BJ (cell line): ENCODE results near the gene ASB16. TPM values are rescaled to one million over a fixed set of nuclear protein-coding genes. Genes with fewer than 3 reads are reported as not detected.

ENCODE experiments used
- CTCF ChIA-PET: fragments of 350-600 bp; formaldehyde crosslinking; extraction: SDS; loops from one replicate; lab custom pipeline; 2021; ENCODE audit warnings: antibody characterized with exemption, inconsistent platforms; lab: Yijun Ruan, JAX
- POLR2A ChIA-PET: fragments of 300-600 bp; sonication (Branson Sonifier 250); formaldehyde crosslinking; extraction: SDS; loops from one replicate; lab custom pipeline; 2021; ENCODE audit warnings: antibody characterized with exemption; lab: Charles Lee
- DNase-seq: peaks from one replicate; pipeline ENCODE4 v3.0.0-alpha.2; 2011; ENCODE audit warnings: low read depth
- H3K27me3 ChIP-seq: 2 replicates; pipeline ENCODE4 v1.6.0; 2011; ENCODE audit warnings: low read length; ENCODE audit not compliant: control insufficient read depth, insufficient read depth
- H3K36me3 ChIP-seq: 2 replicates; pipeline ENCODE4 v1.5.1; 2011; ENCODE audit warnings: low read length; ENCODE audit not compliant: control insufficient read depth, insufficient read depth
- H3K4me3 ChIP-seq: 2 replicates; pipeline ENCODE4 v1.5.1; 2011; ENCODE audit warnings: low read depth, mild to moderate bottlenecking, control low read depth, low read length
- CTCF ChIP-seq: IDR thresholded peaks from 2 replicates; pipeline ENCODE4 v1.5.1; 2011; ENCODE audit warnings: low read depth, mild to moderate bottlenecking, control low read depth, inconsistent platforms, low read length, moderate library complexity; ENCODE audit not compliant: insufficient read depth
- polyA plus RNA-seq: library from polyadenylated mRNA; depleted of rRNA; stranded (reverse); fragments of >200 nt; gene quantifications from 2 replicates; pipeline ENCODE4 v1.2.3, GENCODE V29; 2011

The ASB16 gene
- polyA plus RNA-seq, 1 experiment = not detected

- ChIA-PET CTCF (interaction anchor here (0.5 to 3.1 kb wide), 8 partner anchors 9 to 226 kb away, joined by 3 to 28 read pairs (median 3); partner anchors contain the start of gene FAM171A2), POLR2A (no interaction called here)
- TF ChIP-seq CTCF = no peak
These were observed 387 bp upstream of the ASB16 start for GRCh38 chr17:44170135-44170498.

DNA sequence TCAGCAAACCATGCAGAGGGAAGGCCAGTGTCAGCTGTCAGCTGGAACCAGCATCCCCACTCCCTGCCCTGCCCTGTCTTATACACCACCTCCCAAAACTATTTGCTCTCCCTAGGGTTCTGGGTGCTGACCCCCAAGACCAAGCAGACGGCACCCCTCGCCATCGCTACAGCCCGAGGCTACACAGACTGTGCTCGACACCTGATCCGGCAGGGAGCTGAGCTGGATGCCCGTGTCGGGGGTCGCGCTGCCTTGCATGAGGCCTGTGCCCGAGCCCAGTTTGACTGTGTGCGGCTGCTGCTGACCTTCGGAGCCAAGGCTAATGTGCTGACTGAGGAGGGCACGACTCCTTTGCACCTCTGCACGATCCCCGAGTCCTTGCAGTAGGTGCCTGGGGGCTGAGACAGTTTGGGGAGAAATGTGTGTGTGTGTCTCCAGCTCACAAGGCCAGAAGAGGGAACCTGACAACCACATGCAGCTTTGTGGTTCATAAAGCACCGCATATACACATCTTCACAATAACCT, 1.5 kb downstream of the ASB16 start:
- no peak overlapping the region for H3K4me3 ChIP-seq
- H3K27me3 ChIP-seq = no peaks in the 10 kb centered on the region
- ChIA-PET POLR2A (interaction anchor here (0.7 kb wide), 1 partner anchor 34 kb away, joined by 5 read pairs; no protein-coding TSS in a partner anchor), CTCF (interaction anchor here (0.5 to 1.0 kb wide), 3 partner anchors 13 to 228 kb away, joined by 3 to 4 read pairs (median 3); no protein-coding TSS in a partner anchor)
- TF ChIP-seq CTCF = no peak
- DNase-seq = no peak
- peaks cover 2% of the 10 kb centered on the region for H3K36me3 ChIP-seq

More at GRCh38 chr17:44170135-44170498, 387 bp upstream of the ASB16 start:
- no peak for DNase-seq
- Histone ChIP-seq H3K36me3 (no peaks in the 10 kb centered on the region; the same call in 1 of the 2 replicates), H3K4me3 (no peak overlapping the region), H3K27me3 (no peaks in the 10 kb centered on the region)

DNA sequence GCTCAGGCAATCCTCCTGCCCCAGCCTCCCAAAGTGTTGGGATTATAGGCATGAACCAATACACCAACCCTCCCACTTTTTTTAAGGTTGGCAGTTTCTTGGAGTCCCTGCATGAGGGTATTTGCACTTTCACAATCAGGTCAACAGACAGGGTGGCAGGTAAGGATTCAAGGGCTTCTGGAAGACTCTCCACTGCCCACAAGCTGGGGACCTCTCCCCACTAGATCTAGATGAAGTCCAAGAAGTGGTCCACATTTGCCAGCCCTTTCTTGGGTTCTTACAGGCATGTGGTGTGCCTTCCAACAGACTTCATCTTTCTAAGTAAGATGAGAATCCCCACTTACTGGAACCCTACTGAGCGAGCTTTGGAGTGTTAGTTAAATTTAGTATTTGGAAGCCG, 3.9 kb downstream of the ASB16 start:
- peaks cover 7% of the 10 kb centered on the region for H3K36me3 ChIP-seq
- H3K4me3 ChIP-seq = no peak overlapping the region
- H3K27me3 ChIP-seq = no peaks in the 10 kb centered on the region
- POLR2A ChIA-PET = no interaction called here
- CTCF ChIA-PET = no interaction called here
- no peak for TF ChIP-seq CTCF
- no peak for DNase-seq

DNA sequence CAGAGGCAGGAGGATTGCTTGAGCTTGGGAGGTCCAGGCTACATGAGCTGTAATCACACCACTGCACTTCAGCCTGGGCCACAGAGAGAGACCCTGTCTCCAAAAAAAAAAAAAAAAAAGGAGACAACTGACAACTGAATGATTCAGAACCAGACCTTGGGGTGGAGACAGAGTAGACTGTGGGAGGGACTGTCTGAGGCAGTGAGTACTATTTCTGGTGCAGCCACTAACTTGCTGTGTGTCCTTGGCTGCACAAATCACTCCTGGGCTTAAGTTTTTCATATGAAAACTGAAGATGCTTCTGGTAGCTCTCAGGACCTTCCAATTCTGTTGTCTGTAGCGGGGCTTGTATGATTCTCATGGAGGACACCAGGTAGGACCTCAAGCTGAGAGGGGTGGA, 5.8 kb downstream of the ASB16 start:
- Histone ChIP-seq H3K36me3 (peaks cover 7% of the 10 kb centered on the region), H3K4me3 (no peak overlapping the region), H3K27me3 (no peaks in the 10 kb centered on the region)
- ChIA-PET CTCF (interaction anchor here (0.7 kb wide), 1 partner anchor 199 kb away, joined by 3 read pairs; no protein-coding TSS in a partner anchor), POLR2A (no interaction called here)
- no peak for DNase-seq
- no peak for TF ChIP-seq CTCF

DNA sequence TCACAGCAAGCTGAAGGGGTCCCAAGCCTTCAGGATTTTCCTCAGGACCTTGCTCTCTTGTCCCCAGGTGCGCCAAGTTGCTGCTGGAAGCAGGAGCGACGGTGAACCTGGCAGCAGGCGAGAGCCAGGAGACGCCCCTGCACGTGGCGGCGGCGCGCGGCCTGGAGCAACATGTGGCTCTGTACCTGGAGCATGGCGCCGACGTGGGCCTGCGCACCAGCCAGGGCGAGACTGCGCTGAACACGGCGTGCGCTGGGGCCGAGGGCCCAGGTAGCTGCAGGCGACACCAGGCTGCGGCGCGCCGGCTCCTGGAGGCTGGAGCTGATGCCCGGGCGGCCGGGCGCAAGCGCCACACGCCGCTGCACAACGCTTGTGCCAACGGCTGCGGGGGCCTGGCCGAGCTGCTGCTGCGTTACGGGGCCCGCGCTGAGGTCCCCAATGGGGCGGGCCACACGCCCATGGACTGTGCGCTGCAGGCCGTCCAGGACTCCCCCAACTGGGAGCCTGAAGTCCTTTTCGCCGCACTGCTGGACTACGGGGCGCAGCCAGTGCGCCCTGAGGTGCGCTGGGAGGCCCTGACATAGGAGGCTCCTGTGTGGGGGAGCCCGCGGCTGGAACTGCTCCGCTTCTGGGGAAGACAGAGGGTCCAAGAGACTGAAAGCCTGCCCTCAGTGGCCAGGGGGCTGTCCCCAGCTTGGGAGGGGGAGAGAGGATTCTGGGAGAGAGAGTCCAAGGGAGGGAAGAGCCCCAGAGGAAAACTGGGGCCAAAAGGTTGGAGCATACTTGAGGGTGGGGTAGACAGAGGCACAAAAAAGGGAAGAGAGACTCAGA, 6.4 kb downstream of the ASB16 start:
- Histone ChIP-seq H3K27me3 (no peaks in the 10 kb centered on the region), H3K4me3 (no peak overlapping the region), H3K36me3 (peaks cover 9% of the 10 kb centered on the region)
- no peak for DNase-seq
- CTCF ChIA-PET = interaction anchor here (0.6 to 0.7 kb wide), 2 partner anchors 8 to 198 kb away, joined by 3 to 4 read pairs; no protein-coding TSS in a partner anchor
- no peak for TF ChIP-seq CTCF
- POLR2A ChIA-PET = no interaction called here
